GM18867 (cell line): Measurements from ENCODE around the gene C8A.

Experiments
- ATAC-seq: cut with Tn5 transposase; IDR thresholded peaks from one replicate; pipeline ENCODE4 v1.9.1; 2021; ENCODE audit warnings: mild to moderate bottlenecking, moderate library complexity; ENCODE audit not compliant: unreplicated experiment

C8A gene

DNA sequence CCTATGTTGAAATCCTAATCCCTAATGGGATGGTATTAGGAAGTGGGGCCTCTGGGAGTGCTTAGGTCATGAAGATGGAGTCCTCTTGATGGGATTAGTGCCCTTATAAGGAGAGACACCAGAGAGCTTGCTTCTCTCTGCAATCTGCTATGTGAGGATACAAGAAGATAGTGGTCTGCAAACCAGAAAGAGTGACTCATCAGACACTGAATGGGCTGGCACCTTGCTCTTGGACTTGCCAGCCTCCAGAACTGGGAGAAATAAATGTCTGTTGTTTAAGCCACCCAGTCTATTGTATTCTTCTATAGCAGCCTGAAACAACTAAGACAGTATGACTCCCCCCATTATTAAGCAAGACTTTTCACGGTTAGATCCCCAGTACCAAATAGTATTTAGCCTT, 67.9 kb downstream of the C8A start:
- ATAC-seq = no peak

DNA sequence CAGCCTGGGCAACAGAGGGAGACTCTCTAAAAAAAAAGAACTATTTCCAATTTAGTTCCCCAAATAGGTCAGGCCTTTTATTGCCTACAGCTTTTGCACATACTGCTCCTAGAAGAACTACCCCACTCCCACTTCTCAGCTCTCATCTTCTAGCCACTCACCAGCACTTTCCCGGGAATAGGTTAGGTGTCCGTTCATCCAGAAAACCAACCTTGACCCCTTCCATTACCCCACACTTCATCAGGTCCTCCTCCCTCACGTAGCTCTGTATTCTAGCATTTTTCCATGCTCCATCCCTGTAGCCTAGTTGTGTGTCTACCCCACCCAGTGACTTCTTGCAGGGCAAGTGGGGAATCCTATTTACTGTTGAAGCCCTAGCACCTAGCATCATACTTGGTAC, 68.6 kb downstream of the C8A start:
- ATAC-seq = no peak

DNA sequence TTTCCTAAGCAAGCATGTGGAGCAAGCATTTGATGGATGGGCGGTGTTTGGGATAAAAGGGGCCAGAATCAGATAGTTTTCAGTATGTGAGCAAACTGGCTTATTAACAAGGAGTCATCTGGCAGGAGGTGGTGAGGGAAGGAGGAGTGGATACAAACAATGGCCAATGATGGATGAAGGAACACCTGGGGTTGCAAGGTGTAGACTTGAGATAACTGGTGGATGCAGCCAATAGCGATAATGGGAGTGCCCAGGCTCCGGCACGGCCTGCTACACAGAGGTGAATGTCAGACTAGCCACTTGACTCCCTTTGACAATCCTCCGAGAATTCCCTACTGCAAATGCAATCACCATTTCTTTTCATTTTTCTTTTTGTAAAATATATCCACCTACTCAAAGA, 69.5 kb downstream of the C8A start:
- ATAC-seq = no peak

DNA sequence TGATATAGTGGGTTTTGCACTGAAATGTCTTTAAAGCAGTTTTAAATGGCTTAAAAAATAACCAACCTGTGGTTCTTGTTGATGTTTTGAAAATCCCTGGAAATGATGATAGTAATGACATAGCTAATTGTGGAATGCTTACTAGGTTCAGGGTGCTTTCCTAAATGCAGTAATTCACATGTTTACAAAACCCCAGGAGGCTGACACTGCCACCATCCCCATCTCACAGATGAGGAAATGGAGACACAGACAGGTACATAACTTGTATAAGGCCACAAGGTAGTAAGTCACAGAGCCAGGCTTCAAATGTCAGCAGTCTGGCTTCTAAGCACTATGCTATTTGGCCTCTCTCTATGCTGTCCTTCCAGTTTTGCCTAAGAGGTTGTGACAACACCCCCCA, 70.6 kb downstream of the C8A start:
- no peak for ATAC-seq

DNA sequence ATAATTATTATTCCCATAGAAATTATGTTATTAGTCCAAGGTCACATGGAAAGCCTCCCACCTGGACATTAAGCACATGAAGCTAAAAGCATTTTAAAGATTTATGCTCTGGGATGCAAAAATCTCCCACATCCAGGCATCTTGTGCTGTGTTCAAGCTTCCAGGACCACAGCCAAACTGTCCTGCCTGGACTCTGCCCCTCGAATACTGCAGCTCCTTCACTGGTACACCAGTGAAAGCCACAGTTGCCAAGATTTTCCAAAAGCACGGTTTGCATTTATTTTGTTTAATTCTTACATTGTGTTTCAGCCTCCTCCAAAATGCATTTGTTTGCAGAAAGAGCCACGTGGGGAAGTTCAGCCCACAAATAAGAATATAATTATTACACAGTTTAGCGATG, 72.6 kb downstream of the C8A start:
- ATAC-seq = no peak

DNA sequence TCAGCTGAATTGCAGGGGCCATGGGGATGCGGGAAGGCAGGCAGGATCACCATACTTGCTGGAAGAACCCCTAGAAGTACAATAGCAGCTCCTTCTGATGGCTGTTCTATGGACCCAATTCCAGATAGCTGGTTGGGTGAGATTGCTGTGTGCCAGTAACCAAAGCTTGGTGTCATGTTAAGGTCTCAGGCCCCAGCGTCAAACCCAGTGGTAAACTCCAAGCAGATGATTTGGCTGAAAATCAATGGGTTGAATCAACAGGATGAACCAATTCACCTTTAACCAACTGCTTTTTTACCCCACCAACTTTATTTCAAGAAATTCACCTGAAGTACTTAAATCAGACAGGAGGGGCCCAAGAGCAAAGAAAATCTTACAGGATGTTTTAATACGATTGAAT, 73.4 kb downstream of the C8A start:
- no peak for ATAC-seq

DNA sequence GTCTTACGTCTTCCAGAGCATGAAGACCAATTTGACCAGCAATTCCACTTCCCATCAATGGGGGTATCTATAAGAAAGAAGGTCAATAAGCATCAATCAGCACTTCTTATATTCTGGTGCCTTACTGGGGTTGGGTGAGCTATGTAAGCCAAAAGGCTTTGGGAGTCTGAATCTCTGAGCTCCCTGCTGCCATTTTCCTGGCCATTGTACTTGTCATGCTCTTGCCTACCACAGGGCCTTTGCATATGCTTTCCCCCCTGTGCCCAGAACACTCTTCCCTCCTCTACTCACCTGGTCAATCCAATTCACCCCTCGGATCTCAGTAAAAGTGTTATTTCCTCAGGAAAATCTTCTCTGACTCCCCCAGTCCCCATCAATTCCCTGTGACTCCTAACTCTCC, 74.9 kb downstream of the C8A start:
- no peak for ATAC-seq

DNA sequence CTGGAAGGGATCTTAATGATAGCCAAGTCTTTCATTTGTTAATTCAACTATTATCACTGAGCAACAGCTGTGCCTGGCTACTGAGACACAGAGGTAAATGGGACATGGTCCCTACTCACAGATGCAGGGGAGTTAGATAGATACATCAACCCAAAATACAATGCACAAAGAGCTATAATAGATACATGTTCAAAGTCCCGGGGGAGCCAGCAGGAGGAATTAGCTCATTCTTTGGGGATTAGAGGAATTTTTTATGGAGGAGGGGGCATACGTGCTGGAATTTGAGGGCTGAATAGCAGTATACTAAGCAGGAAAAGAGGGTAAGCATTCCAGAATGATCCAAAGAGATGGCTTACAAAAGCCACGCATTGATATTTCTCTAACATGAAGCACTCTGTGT, 76.6 kb downstream of the C8A start:
- ATAC-seq = no peak

DNA sequence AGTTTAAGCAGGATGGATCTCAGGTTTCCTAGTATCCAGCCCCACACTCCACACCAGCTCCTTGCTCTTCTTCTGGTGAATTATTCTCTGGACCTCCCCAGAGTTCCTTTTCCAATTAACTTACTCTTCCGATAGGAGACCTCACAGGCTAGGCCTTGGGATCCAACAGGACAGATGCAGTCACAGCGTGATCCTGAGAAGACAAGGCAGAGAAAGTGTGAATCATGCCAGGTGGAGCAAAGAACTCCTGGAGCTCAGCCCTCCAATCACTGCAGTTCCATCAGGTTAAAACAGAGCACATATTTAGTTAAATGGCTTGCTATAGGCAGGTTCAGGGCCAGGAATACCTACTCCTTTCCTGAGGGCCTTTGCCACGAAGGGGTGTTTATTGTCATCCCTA, 77.1 kb downstream of the C8A start:
- ATAC-seq = no peak

DNA sequence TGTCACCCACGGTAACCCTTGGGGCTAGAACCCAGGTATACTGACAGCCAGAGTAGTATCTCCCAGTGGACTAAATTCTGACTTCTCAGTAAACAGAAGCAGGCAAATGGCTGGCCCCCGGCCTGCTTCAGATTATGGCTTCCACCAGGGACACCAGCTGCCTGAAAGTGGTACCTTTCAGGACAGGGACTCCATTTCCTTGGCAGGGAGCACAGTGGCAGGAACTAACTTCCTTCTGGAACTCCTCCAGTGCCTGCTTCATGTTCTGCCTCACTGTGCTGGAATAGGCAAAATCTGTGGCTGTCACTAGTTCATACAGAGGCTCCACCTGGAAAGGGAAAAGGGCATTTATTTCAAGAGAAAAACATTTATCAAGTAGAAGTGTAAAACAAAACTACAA, 78.6 kb downstream of the C8A start:
- no peak for ATAC-seq

DNA sequence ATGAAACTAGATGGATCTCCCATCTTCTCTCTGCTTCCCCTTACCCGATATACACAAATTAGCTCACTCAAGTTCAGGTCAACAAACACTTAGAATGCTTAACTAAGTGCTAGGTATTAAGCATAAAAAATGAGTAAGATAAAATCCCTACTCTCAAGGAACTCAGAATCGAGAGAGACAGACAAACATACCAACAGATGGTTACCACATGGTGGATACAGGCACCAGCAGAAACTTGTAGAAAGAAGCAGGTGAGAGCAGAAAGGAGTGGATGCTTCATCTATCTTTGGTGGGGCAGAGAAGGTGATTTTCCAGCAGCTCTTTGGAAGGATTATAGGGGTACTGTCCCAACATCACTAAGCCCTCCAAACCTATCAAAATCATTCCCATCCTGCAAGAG, 79.0 kb downstream of the C8A start:
- no peak for ATAC-seq

DNA sequence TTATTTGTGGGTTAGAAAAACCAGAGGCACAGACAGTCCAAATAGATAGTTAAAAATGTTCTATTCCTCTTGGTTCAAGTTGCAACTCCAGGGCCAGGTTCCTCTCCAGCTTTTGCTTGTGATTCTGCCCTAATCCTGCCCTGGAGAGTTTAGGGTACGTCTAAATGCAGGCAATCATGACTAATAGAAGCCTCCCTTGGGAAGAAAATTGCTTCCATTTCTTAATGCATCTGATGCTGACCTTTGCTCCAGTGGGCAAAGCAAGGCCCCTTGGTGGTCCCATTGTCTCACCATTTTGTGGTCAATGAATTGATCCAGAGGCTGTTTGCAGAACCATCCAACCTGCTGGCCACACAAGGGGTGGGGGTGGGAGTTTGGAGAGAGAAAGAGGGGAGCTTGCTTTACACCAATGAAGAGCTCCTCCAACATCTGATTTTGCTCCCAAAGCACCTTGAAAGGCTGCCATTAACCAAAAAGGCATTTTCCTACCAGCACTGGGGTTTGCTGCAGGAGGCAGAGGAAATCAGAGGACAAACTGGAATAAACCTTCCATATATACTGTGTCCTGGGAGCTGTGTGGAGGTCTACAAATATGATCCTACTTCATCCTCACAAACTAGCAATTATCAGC, 79.9 kb downstream of the C8A start:
- no peak for ATAC-seq

DNA sequence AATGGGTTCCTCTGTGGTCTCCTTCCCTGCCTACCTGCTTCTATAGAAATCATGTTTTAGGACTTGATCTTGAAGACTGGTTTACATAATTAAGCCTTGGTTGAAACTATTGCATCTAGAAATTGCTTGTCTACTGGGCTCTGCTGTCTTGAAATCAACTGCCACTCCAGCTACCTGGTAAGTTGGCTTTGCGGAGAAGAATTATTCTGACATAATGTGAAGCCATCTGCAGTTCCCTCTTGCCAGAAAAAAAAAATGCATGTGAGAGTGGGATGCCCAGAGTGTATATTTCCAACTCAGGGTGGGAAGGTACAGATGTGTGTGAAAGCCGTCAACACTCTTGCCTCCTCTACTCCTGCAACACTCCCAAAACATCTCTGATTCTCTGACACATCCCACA, 84.0 kb downstream of the C8A start:
- ATAC-seq = no peak

DNA sequence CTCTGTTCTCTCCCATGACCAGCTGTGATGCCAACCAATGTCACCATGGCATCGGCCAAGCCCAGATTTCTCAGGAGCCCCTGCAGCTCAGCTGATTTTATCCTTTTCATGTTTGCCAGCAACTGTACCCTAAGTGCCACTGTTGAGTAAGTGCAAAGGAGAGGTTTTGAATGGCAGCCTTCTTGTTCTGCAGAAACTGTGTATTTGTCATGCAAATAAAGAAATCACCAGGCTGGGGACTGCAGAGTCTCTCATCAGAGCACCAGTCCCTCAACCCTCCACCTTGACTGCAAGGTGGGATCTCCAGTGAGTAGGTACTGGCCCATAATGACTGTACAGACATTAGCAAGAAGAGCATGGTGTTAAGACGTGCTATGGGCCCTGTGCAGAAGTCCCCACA, 84.6 kb downstream of the C8A start:
- no peak for ATAC-seq

DNA sequence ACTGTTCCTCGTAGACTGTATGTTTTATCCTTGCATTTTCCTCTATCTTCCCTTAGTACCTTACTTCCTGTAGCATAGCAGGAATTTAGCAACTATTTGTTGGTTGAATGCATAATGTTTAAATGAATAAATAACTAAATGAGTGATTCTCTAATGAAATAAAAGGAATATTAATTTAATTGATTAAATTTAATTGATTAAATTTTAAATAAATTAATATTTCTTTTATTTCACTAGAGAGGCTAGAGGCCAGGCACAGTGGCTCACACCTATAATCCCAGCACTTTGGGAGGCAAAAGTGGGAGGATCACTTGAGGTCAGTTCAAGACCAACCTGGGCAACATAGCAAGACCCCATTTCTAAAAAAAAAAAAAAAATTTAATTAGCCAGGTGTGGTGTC, 85.4 kb downstream of the C8A start:
- no peak for ATAC-seq

DNA sequence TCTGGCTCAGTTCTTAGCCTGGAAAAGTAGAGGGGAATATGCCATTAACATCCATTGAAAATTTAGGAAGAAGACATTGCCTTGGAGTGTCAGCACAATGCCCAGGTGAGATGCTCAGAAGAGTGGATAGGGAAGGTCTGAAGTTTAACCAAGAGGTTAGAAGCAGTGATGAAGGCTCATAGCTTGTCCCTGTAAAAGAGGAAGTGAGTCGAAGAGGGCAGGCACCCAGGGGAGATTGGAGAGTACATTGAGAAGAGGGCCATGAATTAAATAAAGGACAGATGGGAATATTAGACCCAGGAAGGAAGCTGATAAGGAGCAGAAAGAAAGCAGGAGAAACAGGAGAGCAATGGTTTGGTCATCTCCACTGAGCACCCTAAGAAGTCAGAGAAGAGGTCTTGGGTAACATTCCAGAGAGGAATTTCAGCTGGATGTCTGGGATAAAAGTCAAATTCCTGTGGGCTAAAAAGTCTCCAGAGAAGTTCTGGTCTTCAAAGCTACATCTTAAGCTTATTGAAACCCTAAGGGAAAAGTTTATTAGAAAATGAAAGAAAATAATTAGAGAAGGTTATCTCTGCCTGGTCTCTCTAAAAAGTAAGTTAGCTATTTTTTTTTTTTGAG, 93.9 kb downstream of the C8A start:
- no peak for ATAC-seq

DNA sequence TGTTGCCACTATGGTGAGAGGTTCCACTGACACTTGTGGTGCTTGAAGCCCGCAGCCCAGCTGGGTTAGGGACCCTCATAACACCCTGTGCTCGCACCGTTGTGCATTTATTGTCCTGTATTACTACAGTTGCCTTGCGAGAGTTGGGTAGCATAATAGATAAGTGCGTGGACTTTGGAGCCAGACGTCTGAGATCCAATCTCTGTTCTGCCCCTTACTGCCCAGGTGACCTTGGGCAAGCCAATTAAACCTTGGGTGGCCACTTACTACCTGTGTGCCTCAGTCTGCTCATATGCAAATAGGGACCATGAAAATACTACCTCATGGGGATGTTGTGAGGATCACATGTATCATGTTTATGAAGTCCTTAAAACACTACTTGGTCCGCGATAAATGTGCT, 97.9 kb downstream of the C8A start:
- ATAC-seq = no peak

DNA sequence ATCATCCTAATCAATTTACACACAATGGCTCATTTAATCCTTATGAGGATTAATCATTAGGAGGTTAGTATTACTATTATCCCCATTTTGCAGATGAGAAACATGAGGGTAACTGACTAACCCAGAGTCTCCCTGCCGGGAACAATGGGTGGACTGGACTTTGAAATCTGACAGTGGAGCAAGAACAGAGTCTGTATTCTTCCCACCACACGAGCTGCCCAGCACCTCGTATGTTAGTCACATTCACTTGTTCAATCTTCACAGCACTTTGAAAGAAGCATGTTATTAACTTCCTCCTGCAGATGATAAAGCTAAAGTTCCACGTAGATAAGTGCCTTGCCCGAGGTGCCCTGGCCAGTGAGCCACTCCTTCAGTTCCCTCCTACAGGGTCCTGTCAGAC, 98.8 kb downstream of the C8A start:
- no peak for ATAC-seq

DNA sequence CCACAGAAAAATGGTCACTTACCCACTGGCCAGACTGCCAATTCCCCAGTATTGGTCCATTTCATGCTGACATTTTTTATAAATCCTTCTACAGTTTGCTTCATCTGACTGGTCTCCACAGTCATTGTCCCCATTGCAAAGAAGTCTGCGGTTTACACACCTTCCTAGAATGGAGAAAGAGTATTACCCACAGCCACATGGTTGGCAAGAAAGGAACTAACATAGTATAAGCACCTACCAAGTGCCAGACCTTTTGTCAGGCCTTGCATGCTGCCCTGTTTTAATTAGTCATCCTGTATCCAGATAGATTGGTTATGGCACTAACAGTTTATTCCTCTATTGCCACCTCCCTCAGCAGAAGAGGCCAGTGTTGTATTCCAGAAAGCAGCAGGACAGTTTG, 100.1 kb downstream of the C8A start:
- no peak for ATAC-seq

DNA sequence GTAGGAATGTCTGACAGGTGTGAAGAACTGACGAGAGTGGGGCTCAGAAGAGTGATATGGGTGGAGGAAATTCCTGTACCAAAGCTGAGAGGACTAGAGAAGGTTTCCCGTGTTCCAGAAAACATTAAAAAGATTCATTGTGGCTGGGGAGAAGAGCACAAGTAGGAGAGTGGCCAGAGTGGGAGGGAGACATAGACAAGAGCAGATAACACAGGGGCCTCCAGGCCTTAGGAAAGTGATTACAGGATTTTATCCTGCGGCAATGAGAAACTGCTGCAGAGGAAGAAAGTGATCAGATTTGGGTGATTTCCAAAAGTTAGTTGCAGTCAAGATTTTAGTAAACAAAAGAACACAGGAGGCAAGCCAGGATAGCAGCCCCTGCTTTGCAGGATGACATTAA, 103.3 kb downstream of the C8A start:
- no peak for ATAC-seq

DNA sequence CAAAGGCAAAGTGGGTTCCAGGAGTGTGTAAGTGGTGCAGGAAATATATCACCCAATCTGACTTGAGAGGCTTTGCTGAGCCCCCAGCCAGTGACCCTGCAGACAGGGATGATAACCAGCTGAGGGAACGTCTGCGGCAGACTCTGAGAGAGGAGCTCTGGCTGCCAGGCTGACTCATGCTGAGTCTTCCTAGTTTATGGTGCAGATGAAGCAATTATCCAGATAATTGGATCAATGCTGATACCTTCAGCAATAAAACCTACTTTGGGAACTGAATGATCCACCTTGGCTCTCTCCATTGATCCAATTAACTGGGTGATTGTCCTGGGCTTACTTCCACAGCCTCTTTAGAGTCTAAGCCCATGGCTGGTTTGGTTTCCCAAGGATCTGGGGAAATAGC, 103.9 kb downstream of the C8A start:
- ATAC-seq = no peak

DNA sequence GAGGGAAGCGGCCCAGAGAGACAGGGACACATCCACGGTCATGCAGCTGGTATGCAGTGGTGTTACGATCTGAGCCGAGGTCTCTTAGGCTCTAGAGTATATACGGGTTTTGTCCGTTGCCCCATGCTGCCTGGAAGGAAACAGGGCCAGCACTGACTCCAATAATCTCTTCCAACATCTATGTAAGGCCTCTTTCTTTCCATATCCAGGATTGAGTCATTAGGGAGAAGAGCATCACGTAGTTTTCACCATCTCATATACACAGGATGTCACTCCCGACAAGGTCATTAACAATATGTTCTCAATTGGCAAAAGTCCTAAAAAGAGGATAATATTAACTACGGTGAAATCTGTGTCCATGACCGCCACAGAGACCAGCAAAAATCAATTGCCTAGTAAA, 106.8 kb downstream of the C8A start:
- ATAC-seq = no peak

DNA sequence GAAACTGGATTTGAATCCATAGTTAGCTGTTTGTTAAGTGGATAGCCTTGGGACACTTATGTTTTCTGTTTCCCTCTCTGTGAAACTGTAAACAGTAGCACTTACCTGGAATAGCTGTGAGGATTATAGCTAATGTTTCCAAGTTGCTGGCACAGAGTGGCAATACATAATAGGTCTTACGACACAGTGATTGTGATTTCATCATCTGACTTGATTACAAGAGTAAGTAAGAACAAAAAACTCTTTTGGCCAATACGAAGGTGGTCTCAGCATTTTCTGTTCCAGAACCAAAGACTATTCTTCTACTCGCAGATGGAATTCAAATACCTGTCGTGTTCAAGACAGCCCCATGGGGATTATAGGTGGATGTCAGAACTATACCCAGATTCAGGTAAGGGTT, 109.1 kb downstream of the C8A start:
- ATAC-seq = no peak
